ENCODE data around the gene EXOC6B.

- TF ChIP-seq CTCF (IDR thresholded peaks at IDR 0.05) (no peak), POLR2A (IDR thresholded peaks at IDR 0.05) (no peak)
Observed at GRCh38 chr2:72607189-72607588, 218.6 kb downstream of the EXOC6B start.

Measured in esophagus squamous epithelium (tissue), 4 donors.